ENCODE data around the gene CST7.

The CST7 gene

DNA sequence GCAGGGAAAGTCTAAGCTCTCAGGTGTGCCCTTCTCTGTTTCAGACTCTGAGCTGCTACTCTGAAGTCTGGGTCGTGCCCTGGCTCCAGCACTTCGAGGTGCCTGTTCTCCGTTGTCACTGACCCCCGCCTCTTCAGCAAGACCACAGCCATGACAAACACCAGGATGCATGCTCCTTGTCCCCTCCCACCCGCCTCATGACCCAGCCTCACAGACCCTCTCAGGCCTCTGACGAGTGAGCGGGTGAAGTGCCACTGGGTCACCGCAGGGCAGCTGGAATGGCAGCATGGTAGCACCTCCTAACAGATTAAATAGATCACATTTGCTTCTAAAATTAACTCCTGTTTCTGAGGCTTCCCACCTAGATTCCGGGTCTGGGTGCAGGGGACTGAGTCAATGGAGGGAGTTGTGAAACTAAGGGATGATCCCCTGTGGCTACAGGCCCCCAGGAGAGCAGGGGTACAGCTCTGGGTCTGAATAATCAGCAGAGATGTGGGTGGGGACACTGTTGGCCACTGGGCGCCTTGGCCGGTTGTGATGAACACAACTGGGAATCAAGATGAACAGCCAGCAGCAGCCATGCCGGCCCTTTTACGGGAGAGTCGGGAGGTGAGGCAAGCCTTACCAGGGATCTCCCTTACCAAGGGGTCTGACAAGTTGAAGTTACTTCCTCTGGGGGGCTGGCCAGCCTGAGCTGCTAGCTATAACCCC is 10.7 kb downstream of the CST7 start:
- Histone ChIP-seq H3K4me3 (ENCODE audit: low read length) (no peak overlapping the region), H2AFZ (ENCODE audit: low read length) (no peak overlapping the region), H3K36me3 (replicated peaks; ENCODE audit: insufficient read depth, low read length) (0 out of 2 replicates have a peak, but pooled peaks cover 3% of the 10 kb centered on the region), H3K4me1 (ENCODE audit: low read length) (peaks cover 5% of the 10 kb centered on the region; the same call in 1 of the 2 replicates), H3K9ac (ENCODE audit: low read length) (no peak overlapping the region), H3K9me3 (replicated peaks; ENCODE audit: insufficient read depth, low read length) (no peaks in the 10 kb centered on the region), H3K27me3 (replicated peaks; ENCODE audit: insufficient read depth, low read length) (no peaks in the 10 kb centered on the region), H3F3A (ENCODE audit: insufficient read depth, low read length) (no peaks in the 10 kb centered on the region), H4K20me1 (ENCODE audit: insufficient read depth, low read length) (no peaks in the 10 kb centered on the region), H3K79me2 (ENCODE audit: low read length) (no peaks in the 10 kb centered on the region), H3K4me2 (ENCODE audit: low read depth, low read length) (no peak overlapping the region), H3K27ac (ENCODE audit: low read length) (no peak overlapping the region), H3K9me2 (replicated peaks; ENCODE audit: insufficient read depth, low read length) (no peaks in the 10 kb centered on the region)
- DNase-seq, result no peak
- TF ChIP-seq EZH2phosphoT487 (IDR thresholded peaks at IDR 0.05; ENCODE audit: low read length) (no peak), EZH2 (optimal IDR thresholded peaks at IDR 0.05; ENCODE audit: low read depth, low read length) (no peak)
- TF ChIP-seq, protein P1, sequence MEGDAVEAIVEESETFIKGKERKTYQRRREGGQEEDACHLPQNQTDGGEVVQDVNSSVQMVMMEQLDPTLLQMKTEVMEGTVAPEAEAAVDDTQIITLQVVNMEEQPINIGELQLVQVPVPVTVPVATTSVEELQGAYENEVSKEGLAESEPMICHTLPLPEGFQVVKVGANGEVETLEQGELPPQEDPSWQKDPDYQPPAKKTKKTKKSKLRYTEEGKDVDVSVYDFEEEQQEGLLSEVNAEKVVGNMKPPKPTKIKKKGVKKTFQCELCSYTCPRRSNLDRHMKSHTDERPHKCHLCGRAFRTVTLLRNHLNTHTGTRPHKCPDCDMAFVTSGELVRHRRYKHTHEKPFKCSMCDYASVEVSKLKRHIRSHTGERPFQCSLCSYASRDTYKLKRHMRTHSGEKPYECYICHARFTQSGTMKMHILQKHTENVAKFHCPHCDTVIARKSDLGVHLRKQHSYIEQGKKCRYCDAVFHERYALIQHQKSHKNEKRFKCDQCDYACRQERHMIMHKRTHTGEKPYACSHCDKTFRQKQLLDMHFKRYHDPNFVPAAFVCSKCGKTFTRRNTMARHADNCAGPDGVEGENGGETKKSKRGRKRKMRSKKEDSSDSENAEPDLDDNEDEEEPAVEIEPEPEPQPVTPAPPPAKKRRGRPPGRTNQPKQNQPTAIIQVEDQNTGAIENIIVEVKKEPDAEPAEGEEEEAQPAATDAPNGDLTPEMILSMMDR (IDR thresholded peaks at IDR 0.05; ENCODE audit: low read length), result no peak

DNA sequence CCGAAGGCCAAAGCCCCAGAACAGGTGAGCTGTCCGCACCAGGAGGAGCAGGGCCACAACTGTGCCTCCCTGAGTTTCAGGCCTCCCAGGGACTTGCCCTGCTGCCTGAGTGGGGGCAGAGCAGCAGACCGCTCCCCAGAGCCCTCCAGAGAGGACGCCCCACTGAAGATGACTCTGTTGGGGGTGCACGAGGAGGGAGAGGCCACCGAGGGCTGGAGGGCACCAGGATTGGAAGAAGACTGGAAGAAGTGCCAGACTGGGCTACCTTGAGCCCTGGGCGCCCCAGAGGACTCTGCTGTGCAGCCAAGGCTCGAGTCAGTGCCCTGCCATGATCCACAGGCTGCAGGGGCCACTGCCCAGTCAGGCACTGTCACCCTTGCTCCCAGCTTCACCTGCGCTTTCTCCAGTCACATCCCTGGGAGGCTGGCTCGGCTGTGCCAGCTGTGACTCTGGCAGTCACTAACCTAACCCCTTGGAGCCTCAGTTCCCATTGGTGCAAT is 11.3 kb downstream of the CST7 start:
- Histone ChIP-seq H3K9me3 (replicated peaks; ENCODE audit: insufficient read depth, low read length) (no peaks in the 10 kb centered on the region), H3K27ac (ENCODE audit: low read length) (no peak overlapping the region), H2AFZ (ENCODE audit: low read length) (no peak overlapping the region), H3K9ac (ENCODE audit: low read length) (no peak overlapping the region), H3K79me2 (ENCODE audit: low read length) (no peaks in the 10 kb centered on the region), H3K4me1 (ENCODE audit: low read length) (no peaks in the 10 kb centered on the region), H3F3A (ENCODE audit: insufficient read depth, low read length) (no peaks in the 10 kb centered on the region), H4K20me1 (ENCODE audit: insufficient read depth, low read length) (no peaks in the 10 kb centered on the region), H3K36me3 (replicated peaks; ENCODE audit: insufficient read depth, low read length) (0 out of 2 replicates have a peak, but pooled peaks cover 3% of the 10 kb centered on the region), H3K4me2 (ENCODE audit: low read depth, low read length) (no peak overlapping the region), H3K27me3 (replicated peaks; ENCODE audit: insufficient read depth, low read length) (no peaks in the 10 kb centered on the region), H3K4me3 (ENCODE audit: low read length) (no peak overlapping the region), H3K9me2 (replicated peaks; ENCODE audit: insufficient read depth, low read length) (no peaks in the 10 kb centered on the region)
- no peak for DNase-seq
- TF ChIP-seq, protein P1 (IDR thresholded peaks at IDR 0.05; ENCODE audit: low read length), result no peak
- no peak for TF ChIP-seq EZH2phosphoT487 (IDR thresholded peaks at IDR 0.05; ENCODE audit: low read length)
- no peak for TF ChIP-seq EZH2 (optimal IDR thresholded peaks at IDR 0.05; ENCODE audit: low read depth, low read length)

DNA sequence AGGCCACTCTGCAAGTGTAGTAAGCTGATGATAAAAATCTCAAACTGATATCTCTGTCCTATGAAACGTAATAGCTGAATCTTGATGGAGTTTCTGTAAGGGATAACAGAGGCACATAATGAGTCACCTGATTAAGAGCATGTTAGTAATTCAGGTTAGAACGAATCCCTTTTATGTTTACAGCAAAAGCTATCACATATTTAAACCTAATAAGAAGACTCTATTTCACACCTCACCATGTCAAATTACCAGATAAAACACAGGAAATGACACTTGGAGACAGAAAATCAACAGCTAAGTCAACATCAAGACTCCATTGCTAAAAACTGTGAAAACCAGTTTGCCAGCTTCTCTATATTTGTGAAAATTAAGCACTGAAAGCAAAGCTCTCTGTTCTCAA is 11.8 kb downstream of the CST7 start:
- Histone ChIP-seq H3F3A (ENCODE audit: insufficient read depth, low read length) (no peaks in the 10 kb centered on the region), H3K4me1 (ENCODE audit: low read length) (no peaks in the 10 kb centered on the region), H3K9ac (ENCODE audit: low read length) (no peak overlapping the region), H3K4me3 (ENCODE audit: low read length) (no peak overlapping the region), H3K9me3 (replicated peaks; ENCODE audit: insufficient read depth, low read length) (no peaks in the 10 kb centered on the region), H3K4me2 (ENCODE audit: low read depth, low read length) (no peak overlapping the region), H4K20me1 (ENCODE audit: insufficient read depth, low read length) (no peaks in the 10 kb centered on the region), H3K36me3 (replicated peaks; ENCODE audit: insufficient read depth, low read length) (0 out of 2 replicates have a peak, but pooled peaks cover 3% of the 10 kb centered on the region), H3K27me3 (replicated peaks; ENCODE audit: insufficient read depth, low read length) (no peaks in the 10 kb centered on the region), H3K27ac (ENCODE audit: low read length) (no peak overlapping the region), H3K9me2 (replicated peaks; ENCODE audit: insufficient read depth, low read length) (no peaks in the 10 kb centered on the region), H3K79me2 (ENCODE audit: low read length) (no peaks in the 10 kb centered on the region), H2AFZ (ENCODE audit: low read length) (no peak overlapping the region)
- no peak for DNase-seq
- TF ChIP-seq, protein P1 (IDR thresholded peaks at IDR 0.05; ENCODE audit: low read length), result no peak
- TF ChIP-seq EZH2 (optimal IDR thresholded peaks at IDR 0.05; ENCODE audit: low read depth, low read length) (no peak), EZH2phosphoT487 (IDR thresholded peaks at IDR 0.05; ENCODE audit: low read length) (no peak)
